H54 (cell line): ENCODE measurements around the gene SLC13A3.

ENCODE experiments used
- DNase-seq: peaks from one replicate; pipeline ENCODE4 v3.0.0; 2011; ENCODE audit warnings: low spot score, mixed read lengths; ENCODE audit not compliant: insufficient read length
- FAIRE-seq: peaks from 3 replicates; lab custom pipeline; 2011; peaks lifted over from hg19 to GRCh38; lab: Jason Lieb, UNC
- POLR2A ChIP-seq: IDR thresholded peaks from 2 replicates; pipeline ENCODE4 v1.6.1; 2011; ENCODE audit warnings: low read depth, mild to moderate bottlenecking, low read length

The SLC13A3 gene

DNA sequence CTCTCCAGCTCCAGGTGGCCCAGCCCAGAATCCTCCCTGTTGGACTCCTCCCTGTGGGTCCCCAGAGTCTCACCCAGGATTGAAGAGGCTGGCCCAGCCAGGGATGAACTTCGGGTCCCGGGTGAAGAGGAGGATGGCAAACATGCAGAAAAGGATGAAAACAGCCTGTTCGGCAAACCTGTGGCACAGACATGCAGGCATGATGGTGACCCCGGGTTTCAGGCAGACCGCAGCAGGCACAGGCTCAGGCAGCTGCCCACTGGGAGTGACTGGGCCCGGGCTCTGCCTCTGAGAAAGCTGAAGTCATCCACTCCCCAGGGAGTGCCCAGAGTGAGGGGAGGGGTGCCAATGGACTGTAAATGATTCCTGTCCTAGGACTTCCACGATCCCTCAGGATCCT lies 63.3 kb downstream of the SLC13A3 start:
- DNase-seq (no peak), FAIRE-seq (no peak)
- TF ChIP-seq POLR2A, result no peak

DNA sequence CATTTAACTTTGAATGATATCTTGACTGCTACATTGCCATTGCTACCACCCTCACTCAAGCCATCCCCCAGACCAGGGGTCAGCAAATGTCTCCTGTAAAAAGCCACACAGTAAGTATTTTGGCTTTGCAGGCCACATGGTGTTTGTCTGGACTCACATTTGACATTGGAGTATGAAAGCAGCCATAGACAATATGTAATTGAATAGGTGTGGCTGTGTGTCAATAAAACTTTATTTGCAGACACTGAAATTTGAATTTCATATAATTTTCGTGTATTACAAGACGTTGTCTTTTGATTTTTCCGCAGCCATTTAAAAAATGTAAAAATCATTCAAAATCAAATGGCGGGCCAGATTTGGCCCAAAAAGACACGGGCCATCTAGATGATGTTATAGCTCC lies 64.5 kb downstream of the SLC13A3 start:
- TF ChIP-seq POLR2A, result no peak
- DNase-seq, result no peak
- no peak for FAIRE-seq

DNA sequence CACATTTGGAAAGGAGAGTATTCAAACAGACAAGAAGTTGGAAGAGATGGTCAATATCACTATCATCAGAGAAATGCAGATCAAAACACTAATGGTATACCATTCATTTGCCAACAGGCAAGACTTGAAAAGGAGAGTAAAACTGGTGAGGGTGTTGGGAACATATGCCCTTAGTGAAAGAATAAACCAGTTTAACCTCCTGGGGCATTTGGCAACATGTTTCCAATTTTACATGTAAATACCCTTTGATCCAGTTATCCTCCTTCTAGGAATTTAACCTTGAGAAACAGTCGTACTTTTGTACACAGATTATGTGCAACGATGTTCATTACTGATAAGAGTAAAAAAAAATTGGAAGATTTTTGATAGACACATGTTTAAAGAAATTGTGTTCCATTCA lies 66.8 kb downstream of the SLC13A3 start:
- no peak for DNase-seq
- FAIRE-seq, result no peak
- TF ChIP-seq POLR2A, result no peak

DNA sequence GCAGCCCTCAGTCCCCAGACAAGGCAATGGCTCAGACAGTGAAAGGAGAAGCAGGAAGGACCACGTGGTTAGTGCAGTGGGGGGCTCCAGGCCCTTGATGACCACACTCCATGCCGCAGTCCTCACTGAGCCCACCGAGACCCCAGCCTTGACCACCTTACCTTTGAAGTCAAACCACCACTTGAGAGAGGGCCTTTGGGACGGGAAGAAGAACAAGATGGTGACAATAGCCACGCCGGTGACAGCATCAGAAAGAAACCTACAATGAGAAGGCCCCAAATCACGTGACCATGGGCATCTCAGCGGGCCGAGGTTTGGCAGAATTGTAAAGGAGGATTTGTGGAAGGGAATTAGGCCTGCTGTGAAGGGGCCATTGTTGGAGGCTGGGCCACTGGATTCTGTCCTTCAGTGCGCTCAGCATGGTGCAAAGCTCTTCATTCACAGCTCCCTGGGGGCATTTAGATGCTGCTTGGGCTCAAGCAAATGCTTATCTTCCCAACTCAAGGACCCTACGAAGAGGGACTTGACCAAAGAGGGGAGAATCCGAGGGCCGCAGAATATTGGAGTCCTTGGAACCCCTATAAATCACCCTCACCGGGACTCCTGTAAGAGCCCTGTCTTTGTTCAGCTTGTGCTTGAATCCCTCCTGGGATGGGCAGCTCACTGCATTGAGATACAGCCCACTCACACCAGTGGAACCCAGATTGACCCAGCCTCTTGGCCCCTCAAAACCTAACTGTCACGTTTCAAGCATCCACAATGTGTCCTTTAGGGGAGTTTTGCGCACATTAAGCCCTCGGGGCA lies 67.6 kb downstream of the SLC13A3 start:
- FAIRE-seq, result no peak

DNA sequence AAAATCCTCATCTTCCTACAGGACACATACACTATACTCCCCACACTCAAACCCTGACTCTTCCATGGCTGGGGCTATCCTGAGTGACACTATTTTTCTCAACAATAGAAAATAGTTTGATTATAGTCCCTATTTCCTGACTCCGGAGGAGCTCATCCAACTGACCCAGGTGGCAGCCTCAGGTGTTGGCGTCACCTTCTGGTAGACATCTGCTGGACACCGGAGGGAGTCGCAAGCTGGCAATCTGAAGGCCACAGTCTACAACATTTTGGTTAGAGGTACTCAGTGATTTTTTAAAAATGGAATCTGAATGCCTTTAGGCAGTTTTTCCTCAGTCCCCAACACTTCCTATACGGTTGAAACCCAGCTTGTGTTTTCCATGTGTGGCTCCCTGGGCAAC lies 68.6 kb downstream of the SLC13A3 start:
- FAIRE-seq, result no peak
- no peak for TF ChIP-seq POLR2A
- DNase-seq, result no peak

More for the DNA sequence above, 67.6 kb downstream of the SLC13A3 start:
- DNase-seq, result no peak
- no peak for TF ChIP-seq POLR2A

DNA sequence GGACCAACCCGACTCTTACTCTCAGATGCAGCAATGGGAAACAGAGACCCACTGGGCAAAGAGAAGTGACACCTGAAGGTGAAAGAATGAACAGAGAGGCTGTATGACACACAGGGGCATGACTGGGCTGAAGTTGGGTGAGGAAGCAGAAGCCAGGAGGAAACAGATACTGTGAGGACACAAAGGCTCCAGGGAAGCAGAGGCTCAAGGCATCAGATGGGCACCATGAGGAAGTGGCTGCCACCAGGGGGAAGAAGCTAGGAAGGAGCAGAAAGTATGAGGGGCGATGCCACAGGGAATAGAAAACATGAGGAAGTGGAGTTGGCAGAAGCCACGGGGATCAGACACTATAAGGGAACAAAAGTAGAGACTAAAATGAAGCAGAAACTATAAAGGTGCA lies 69.9 kb downstream of the SLC13A3 start:
- TF ChIP-seq POLR2A, result no peak
- FAIRE-seq (no peak), DNase-seq (no peak)

DNA sequence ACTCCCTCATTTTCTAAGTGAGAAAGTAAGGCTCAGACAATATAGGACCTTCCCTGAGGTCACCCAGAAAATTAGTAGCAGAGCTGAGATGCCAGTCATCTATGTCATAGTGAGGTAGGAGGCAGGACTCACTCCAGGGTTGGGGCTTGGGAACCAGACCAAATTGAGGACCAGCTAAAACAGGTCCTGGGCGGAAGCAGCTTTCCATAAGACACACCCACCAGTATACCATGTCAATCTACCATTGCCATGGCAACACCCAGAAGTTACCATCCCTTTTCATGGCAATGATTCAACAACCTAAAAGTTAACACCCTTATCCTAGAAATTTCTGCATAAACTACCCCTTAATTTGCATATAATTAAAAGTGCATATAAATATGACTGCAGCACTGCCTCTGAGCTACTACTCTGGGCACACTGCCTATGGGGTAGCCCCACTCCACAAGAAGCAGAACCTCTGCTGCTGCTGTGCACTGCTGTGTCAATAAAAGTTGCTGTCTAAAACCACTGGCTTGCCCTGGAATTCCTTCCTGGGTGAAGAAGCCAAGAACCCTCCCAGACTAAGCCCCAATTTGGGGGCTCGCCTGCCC lies 70.5 kb downstream of the SLC13A3 start:
- no peak for FAIRE-seq

DNA sequence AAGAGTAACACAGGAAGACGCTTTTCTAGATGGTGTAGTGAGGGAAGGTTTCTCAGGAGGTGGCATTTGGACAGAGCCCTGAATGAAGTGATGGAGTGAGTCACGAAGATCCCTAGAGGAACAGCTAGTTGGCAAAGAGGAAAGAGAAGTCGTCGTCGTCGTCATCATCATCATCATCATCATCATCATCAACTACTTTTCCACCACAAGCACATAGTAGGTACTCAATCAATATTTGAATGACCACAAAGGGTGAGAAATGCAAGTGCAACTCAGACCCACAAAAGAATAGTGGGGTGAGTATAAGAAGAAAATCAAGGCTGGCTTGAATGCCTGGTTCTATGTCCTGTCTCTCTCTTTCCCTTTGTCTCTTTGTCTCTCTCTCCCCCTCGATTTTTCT lies 72.5 kb downstream of the SLC13A3 start:
- DNase-seq (no peak), FAIRE-seq (no peak)
- TF ChIP-seq POLR2A, result no peak

More for the DNA sequence above, 70.5 kb downstream of the SLC13A3 start:
- no peak for TF ChIP-seq POLR2A
- DNase-seq, result no peak

DNA sequence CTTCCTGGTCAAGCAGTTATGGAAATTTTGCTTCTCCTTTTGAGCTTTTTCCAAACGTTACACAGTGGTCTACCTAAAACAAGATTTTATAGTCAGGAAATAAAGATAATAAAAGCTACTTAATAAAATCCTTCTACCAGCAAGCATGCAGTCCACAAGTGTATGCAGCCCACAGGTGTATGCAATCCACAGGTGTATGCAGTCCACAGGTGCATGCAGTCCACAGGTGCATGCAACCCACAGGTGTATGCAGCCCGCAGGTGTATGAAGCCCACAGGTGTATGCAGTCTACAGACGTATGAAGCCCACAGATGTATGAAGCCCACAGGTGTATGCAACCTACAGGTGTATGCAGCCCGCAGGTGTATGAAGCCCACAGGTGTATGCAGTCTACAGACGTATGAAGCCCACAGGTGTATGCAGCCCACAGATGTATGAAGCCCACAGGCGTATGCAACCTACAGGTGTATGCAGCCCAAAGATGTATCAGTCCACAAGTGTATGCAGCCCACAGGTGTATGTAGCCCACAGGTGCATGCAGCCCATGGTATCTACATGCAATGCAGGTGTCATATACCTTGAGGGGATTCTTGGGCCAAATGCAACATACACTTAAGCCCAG lies 74.4 kb downstream of the SLC13A3 start:
- no peak for DNase-seq
- no peak for TF ChIP-seq POLR2A
- no peak for FAIRE-seq

DNA sequence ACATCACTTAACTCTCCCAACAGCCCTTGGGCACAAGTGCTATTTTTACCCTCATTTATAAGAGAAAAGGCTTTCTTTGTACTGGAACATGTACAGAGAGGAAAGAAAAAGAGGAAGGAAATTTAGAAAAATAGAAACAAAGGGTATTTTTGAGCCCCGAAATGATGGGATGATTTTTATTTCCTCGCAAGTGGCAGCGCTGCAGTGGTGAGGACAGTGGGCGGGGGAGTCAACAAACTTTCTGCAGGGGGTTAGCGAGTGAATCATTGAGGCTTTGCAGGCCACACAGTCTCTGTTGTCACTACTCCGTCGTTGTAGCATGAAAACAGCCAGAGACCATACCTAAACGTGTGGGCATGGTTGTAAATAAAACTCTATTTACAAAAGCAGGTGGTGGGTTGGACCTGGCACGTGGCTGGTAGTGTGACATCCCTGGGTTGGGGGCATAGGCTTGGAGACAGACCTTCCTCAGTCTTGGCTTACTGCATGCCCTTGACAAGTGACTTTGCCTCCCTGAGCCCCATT lies 75.3 kb downstream of the SLC13A3 start:
- FAIRE-seq (no peak), DNase-seq (no peak)
- TF ChIP-seq POLR2A, result no peak

DNA sequence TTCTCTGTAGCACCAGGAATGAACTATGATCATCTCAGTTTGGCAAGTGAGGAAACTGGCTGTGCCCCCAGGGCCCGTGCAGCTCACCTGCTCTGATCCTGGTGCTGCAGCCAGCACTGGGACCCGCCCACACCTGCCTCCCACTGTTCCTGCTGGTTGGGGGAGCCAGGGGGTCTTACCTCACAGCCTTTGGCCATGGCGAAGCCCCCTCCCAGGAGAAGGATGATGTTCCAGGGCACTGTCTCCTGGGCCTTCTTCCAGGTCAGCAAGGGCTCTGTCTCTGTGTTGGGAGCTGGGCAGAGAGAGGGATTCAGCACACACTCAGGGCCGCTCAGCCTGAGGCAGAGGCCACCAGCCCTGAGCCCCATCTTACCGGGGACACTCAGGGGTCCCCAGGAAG lies 75.9 kb downstream of the SLC13A3 start:
- FAIRE-seq, result no peak
- no peak for DNase-seq
- TF ChIP-seq POLR2A, result no peak

DNA sequence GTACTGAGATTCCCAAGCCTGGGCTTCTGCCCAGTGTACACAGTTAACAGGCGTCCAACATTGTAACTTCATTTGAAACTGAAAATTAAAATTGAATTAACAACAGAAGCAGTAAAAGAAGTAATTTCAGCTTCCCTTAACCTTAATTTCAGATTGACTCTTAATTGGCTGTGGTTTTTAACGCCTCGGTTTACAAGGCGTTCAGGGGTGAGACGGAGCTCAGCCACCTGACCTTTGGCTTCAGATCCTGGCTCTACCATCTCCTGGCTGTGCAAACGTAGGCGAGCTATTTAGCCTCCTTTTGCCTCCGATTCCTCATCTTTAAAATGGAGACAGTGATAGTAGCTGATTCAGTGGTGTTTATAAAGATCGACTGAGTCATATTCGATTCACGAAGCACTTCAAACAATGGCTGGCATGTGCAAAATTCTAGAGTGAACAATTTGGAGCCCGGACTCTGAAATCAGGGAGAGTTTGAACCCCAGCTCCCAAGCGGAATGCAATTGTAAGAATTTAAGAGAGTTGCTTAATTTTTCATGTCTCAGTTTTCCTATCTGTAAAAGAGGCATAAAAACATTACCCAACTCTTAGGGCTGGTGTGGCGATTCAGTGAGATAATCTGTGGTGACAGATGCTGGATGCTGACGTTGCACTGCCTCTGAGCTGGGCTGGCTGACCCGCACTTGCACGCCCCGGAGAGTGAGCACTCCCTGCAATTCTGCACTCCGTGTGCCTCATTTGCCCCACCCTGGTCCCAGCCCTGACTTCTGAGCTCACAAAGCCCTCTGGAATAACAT lies 77.3 kb downstream of the SLC13A3 start:
- DNase-seq, result no peak
- no peak for FAIRE-seq
- no peak for TF ChIP-seq POLR2A

DNA sequence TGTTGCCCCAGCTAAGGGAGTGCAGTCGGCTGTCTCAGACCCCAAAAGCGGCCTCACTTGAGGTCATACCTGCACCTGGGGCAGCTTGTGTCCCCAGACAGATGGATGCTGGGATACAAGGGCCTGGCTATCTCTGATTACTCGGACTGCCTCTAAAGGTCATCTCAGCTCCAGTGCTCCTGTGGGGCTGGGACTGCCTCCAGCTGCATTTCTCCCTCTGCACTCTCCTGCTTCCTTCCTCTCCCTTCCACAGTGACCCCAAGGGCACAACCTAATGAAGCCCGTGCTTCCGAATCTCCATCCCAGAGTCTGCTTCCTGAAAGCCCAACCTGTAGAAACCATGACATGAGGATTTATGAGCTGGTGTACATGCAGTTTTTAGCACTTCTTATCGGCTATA lies 78.0 kb downstream of the SLC13A3 start:
- TF ChIP-seq POLR2A, result no peak
- DNase-seq (no peak), FAIRE-seq (no peak)
